B cell (primary cell): ENCODE results near the gene VAPB. TPM values are rescaled to one million over a fixed set of nuclear protein-coding genes. Genes with fewer than 3 reads are reported as not detected.
"Not testable (repeated sequence)": the region's sequence is repeated elsewhere in the genome, so short reads cannot be mapped to it uniquely, and the experiment has no call there.

Experiments
- ATAC-seq: fragments of 200-7000 bp; cut with Tn5 transposase; one replicate; pipeline ENCODE4 v1.10.0; 2021; ENCODE audit warnings: low read depth, mild to moderate bottlenecking, moderate number of reproducible peaks, moderate library complexity
- CTCF ChIA-PET: fragments of 350-600 bp; sonication (Branson Sonifier 250); formaldehyde crosslinking; loops from one replicate; lab custom pipeline; 2021; ENCODE audit warnings: antibody characterized with exemption, inconsistent platforms; lab: Charles Lee
- POLR2A ChIA-PET: fragments of 350-600 bp; sonication (Branson Sonifier 250); formaldehyde crosslinking; loops from one replicate; lab custom pipeline; 2021; ENCODE audit warnings: antibody characterized with exemption; lab: Charles Lee
- DNase-seq: peaks from one replicate; pipeline ENCODE4 v3.0.0; 2013
- H2AFZ ChIP-seq: 2 replicates; pipeline ENCODE4 v1.6.1; 2012; ENCODE audit warnings: mild to moderate bottlenecking, low read depth, low read length; ENCODE audit not compliant: insufficient read depth, poor library complexity, severe bottlenecking
- H3K27ac ChIP-seq, 2 donors: 1 replicate in 1 of 2; 2 replicates in 1 of 2; pipeline ENCODE4 v1.5.1; 2012 to 2013; ENCODE audit warnings: low read length in 2 of 2, mild to moderate bottlenecking in 2 of 2, moderate library complexity in 1 of 2
- H3K27me3 ChIP-seq, 4 experiments: fragments of 200-600 bp in 1 of 4; sonication (generic) in 1 of 4; replicated peaks in 1 of 4; 1 replicate in 2 of 4; 2 replicates in 2 of 4; pipeline versions ENCODE4 v1.6.1 to v1.7.0; 2013 to 2016; ENCODE audit warnings: low read length in 3 of 4, mild to moderate bottlenecking in 2 of 4, mixed read lengths in 1 of 4, moderate library complexity in 1 of 4; ENCODE audit not compliant: insufficient read depth in 4 of 4, control insufficient read depth in 3 of 4; ENCODE audit errors: control extremely low read depth in 1 of 4
- H3K36me3 ChIP-seq, 2 experiments: replicated peaks in 1 of 2; 1 replicate in 1 of 2; 2 replicates in 1 of 2; pipeline versions ENCODE4 v1.6.1 to v1.7.1; 2013; ENCODE audit warnings: low read length in 1 of 2; ENCODE audit not compliant: insufficient read depth in 2 of 2, control insufficient read depth in 1 of 2; ENCODE audit errors: control extremely low read depth in 1 of 2, extremely low read depth in 1 of 2
- H3K4me1 ChIP-seq, 2 donors: fragments of 200-600 bp in 1 of 2; sonication (generic) in 1 of 2; 1 replicate in 1 of 2; 2 replicates in 1 of 2; pipeline versions ENCODE4 v1.5.1 to v1.6.1; 2013 to 2017; ENCODE audit warnings: low read length in 2 of 2; ENCODE audit not compliant: control insufficient read depth in 2 of 2, insufficient read depth in 2 of 2
- H3K4me2 ChIP-seq: replicated peaks from 2 replicates; pipeline ENCODE3; 2012; ENCODE audit warnings: mild to moderate bottlenecking, low read depth, low read length; ENCODE audit not compliant: poor library complexity, severe bottlenecking
- H3K4me3 ChIP-seq, 5 experiments: fragments of 200-600 bp in 1 of 5; sonication (generic) in 1 of 5; 1 replicate in 3 of 5; 2 replicates in 2 of 5; pipeline versions ENCODE4 v1.5.1 to v1.7.0; 2011 to 2016; ENCODE audit warnings: low read length in 4 of 5, mild to moderate bottlenecking in 4 of 5, low read depth in 2 of 5, control low read depth in 1 of 5, moderate library complexity in 1 of 5; ENCODE audit not compliant: insufficient read depth in 1 of 5; ENCODE audit errors: control extremely low read depth in 1 of 5, extremely low read depth in 1 of 5
- H3K79me2 ChIP-seq: fragments of 200-600 bp; sonication (generic); one replicate; pipeline ENCODE4 v1.6.0; 2016; ENCODE audit warnings: low read length; ENCODE audit not compliant: control insufficient read depth, insufficient read depth
- H3K9ac ChIP-seq: fragments of 200-600 bp; sonication (generic); 2 replicates; pipeline ENCODE4 v1.6.1; 2017; ENCODE audit warnings: mild to moderate bottlenecking, low read length, moderate library complexity
- H3K9me3 ChIP-seq, 3 donors: one replicate each; pipeline versions ENCODE4 v1.6.1 to v1.7.1; 2013; ENCODE audit warnings: low read length in 2 of 3; ENCODE audit not compliant: control insufficient read depth in 2 of 3, insufficient read depth in 1 of 3; ENCODE audit errors: control extremely low read depth in 1 of 3
- H4K20me1 ChIP-seq: 2 replicates; pipeline ENCODE4 v1.6.0; 2012; ENCODE audit warnings: mild to moderate bottlenecking, low read length; ENCODE audit not compliant: insufficient read depth, control insufficient read depth, poor library complexity, severe bottlenecking
- H3K27ac Mint-ChIP-seq: one replicate; pipeline ENCODE4 v1.8.0; 2021; ENCODE audit warnings: mixed read lengths
- H3K27me3 Mint-ChIP-seq: one replicate; pipeline ENCODE4 v1.8.0; 2021; ENCODE audit warnings: mixed read lengths
- H3K4me1 Mint-ChIP-seq: one replicate; pipeline ENCODE4 v1.8.0; 2021; ENCODE audit warnings: mixed read lengths
- H3K4me3 Mint-ChIP-seq: one replicate; pipeline ENCODE4 v1.8.0; 2021; ENCODE audit warnings: mixed read lengths
- H3K9me3 Mint-ChIP-seq: one replicate; pipeline ENCODE4 v1.8.0; 2022; ENCODE audit warnings: mixed read lengths; ENCODE audit not compliant: insufficient read depth
- CTCF ChIP-seq: fragments of 200-600 bp; IDR thresholded peaks from one replicate; pipeline ENCODE4 v1.8.0; 2022; ENCODE audit warnings: antibody characterized with exemption, mild to moderate bottlenecking
- EZH2 ChIP-seq: IDR thresholded peaks from 2 replicates; pipeline ENCODE4 v1.6.1; 2012; ENCODE audit warnings: borderline replicate concordance, low read depth, mild to moderate bottlenecking, moderate library complexity, low read length; ENCODE audit not compliant: insufficient read depth, poor library complexity, severe bottlenecking
- WGBS: methylation state at CpG from one replicate; pipeline ENCODE4 v1.1.5; 2013; ENCODE audit warnings: missing lambda C conversion rate; ENCODE audit not compliant: insufficient coverage; 5-methylcytosine and 5-hydroxymethylcytosine counted together
- intact Hi-C: fragments of 100-400 bp; cut with micrococcal nuclease; formaldehyde crosslinking; loops from one replicate; pipeline ENCODE4 v1.10.0; 2022
- polyA plus RNA-seq: library from polyadenylated mRNA; depleted of rRNA; stranded (reverse); fragments of >200 nt; gene quantifications from 2 replicates; pipeline ENCODE4 v1.2.3, GENCODE V29; 2012
- total RNA-seq, 2 donors: library from RNA; stranded (reverse); fragments of 120-200 nt in 1 of 2; gene quantifications; 1 replicate in 1 of 2; 2 replicates in 1 of 2; pipeline versions ENCODE4 v1.2.3 to v1.2.4, GENCODE V29; 2013 to 2022

Gene VAPB
- total and polyA plus RNA-seq, 2 donors (not counting 1 experiment from before 2014, with no cell fraction given) = 19.5 to 26.4 TPM

DNA sequence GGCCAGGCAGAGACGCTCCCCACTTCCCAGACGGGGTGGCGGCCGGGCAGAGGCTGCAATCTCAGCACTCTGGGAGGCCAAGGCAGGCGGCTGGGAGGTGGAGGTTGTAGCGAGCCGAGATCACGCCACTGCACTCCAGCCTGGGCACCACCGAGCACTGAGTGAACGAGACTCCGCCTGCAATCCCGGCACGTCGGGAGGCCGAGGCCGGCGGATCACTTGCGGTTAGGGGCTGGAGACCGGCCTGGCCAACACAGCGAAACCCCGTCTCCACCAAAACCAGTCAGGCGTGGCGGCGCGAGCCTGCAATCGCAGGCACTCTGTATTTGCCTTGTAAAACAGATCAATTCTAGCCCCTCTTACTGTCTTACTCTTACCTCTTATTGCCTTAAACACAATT lies 25.8 kb downstream of the VAPB start:
- H3K27me3 Mint-ChIP-seq, DNase-seq, H3K27ac Mint-ChIP-seq, CTCF ChIA-PET, H3K4me2 ChIP-seq, H3K4me1 ChIP-seq, H3K9me3 Mint-ChIP-seq, POLR2A ChIA-PET, H3K4me3 ChIP-seq, H3K9ac ChIP-seq, H3K27ac ChIP-seq, H3K27me3 ChIP-seq, H3K4me3 Mint-ChIP-seq, H3K9me3 ChIP-seq, ATAC-seq, intact Hi-C loops, H2AFZ ChIP-seq: not testable (repeated sequence)
- Histone ChIP-seq H3K79me2 (peaks cover 69% of the 10 kb centered on the region), H3K36me3 (peaks cover 5 to 11% of the 10 kb centered on the region in 2 experiments), H4K20me1 (peaks cover 53% of the 10 kb centered on the region)
- WGBS = no CpG with 5 or more reads among the region's 26 CpGs
- H3K4me1 Mint-ChIP-seq = peaks cover 29% of the 10 kb centered on the region

GRCh38 chr20:58416057-58416456 lies 27.0 kb downstream of the VAPB start:
- Mint-ChIP-seq H3K27me3 (no peaks in the 10 kb centered on the region), H3K27ac (no peak overlapping the region), H3K4me1 (peaks cover 20% of the 10 kb centered on the region), H3K9me3 (no peaks in the 10 kb centered on the region), H3K4me3 (no peak overlapping the region)
- CTCF ChIA-PET = no interaction called here
- Histone ChIP-seq H3K27ac (no peak overlapping the region), H3K36me3 (peaks cover 5 to 20% of the 10 kb centered on the region in 2 experiments), H3K27me3 (no peaks in the 10 kb centered on the region), H3K79me2 (peaks cover 67% of the 10 kb centered on the region), H3K4me2 (no peak overlapping the region), H3K9me3 (peaks cover 0 to 5% (median 0%) of the 10 kb centered on the region in 3 donors), H3K4me3 (no peak overlapping the region), H4K20me1 (peaks cover 46% of the 10 kb centered on the region), H3K4me1 (peaks cover 6 to 7% of the 10 kb centered on the region in 2 donors), H3K9ac (no peak overlapping the region), H2AFZ (no peak overlapping the region)
- POLR2A ChIA-PET = no interaction called here
- WGBS = no CpG with 5 or more reads among the region's 1 CpG
- TF ChIP-seq CTCF (no peak), EZH2 (no peak)
- intact Hi-C loops = no loop called here
- ATAC-seq = no peak
- no peak for DNase-seq
